ENCODE results near the gene HOMER1. TPM values are rescaled to one million over a fixed set of nuclear protein-coding genes. Genes with fewer than 3 reads are reported as not detected.
A peak's percentile ranks its signal among the peaks of the same experiment; 100 is the strongest.

HOMER1 gene, protein sequence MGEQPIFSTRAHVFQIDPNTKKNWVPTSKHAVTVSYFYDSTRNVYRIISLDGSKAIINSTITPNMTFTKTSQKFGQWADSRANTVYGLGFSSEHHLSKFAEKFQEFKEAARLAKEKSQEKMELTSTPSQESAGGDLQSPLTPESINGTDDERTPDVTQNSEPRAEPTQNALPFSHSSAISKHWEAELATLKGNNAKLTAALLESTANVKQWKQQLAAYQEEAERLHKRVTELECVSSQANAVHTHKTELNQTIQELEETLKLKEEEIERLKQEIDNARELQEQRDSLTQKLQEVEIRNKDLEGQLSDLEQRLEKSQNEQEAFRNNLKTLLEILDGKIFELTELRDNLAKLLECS
- polyA plus RNA-seq, result 1.8 TPM

DNA sequence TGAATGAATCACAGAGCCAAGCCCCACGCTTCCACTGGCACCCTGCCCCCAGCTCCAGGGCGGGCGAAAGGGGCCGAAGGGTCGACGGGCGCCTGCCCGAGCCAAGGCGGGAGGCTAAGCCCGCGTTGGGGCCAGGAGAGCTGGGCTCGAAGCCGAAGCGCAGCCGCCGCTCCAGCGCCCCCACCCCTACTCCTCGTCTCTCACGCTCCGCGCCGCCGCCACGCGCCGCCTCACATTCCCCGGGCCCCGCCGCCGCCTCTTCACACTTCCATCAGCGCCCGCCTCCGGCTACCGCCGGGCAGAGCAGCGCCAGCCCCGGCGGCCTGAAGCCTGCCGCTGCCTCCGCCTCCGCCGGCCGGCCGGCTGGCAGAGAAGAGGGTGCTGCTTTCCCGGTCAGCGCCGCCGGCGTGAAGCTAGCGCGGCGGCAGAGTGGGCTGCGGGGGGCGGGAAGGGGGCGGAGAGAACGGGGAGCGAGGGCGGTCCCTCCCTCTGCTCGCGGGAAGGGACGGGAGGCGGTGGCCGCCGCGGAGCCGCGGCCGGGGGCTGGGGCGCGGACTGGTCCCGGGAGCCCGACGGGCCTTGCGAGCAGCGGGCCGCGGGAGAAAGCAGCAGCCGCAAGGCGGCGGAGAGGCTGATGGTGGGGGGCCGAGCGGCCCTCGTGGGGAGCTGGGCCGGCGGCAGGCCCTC lies at the start of gene HOMER1:
TSS of gene HOMER1 (minus strand) at position 431 of the 687 bp plus-strand sequence. CDS start 1,360 bp downstream, outside the sequence.
- Mint-ChIP-seq H3K4me3 (peak within 1 kb of the TSS; percentile 97 to 99 (median 98)), H3K4me1 (peaks cover 19 to 33% (median 27%) of the 10 kb centered on the region in 3 donors), H3K9me3 (peaks cover 0 to 2% (median 0%) of the 10 kb centered on the region in 3 donors), H3K27me3 (peaks cover 24% of the 10 kb centered on the region), H3K27ac (peak within 1 kb of the TSS; percentile 98 to 99 (median 99)), H3K36me3 (peaks cover 2% of the 10 kb centered on the region)

DNA sequence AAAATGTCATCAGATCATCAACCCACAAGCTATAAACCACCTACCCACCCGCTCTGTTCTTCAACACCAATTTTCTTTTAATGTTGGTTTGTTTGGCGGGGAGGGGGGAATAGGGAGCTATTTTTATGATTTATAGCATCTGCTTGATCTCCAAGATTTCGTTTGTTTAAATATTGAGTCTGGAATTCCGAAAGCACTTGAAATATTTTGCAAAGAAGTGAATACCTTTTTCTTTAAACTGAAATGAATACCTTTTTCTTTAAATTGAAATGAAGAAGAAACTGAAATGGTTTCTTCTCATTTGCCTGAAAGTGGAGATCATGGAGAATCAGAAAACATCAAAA lies 49.3 kb upstream of the HOMER1 start:
- Mint-ChIP-seq H3K4me1 (peaks cover 3 to 4% (median 4%) of the 10 kb centered on the region in 3 donors), H3K9me3 (no peaks in the 10 kb centered on the region), H3K27ac (no peak overlapping the region), H3K4me3 (no peak overlapping the region), H3K27me3 (peaks cover 5% of the 10 kb centered on the region), H3K36me3 (no peaks in the 10 kb centered on the region)

DNA sequence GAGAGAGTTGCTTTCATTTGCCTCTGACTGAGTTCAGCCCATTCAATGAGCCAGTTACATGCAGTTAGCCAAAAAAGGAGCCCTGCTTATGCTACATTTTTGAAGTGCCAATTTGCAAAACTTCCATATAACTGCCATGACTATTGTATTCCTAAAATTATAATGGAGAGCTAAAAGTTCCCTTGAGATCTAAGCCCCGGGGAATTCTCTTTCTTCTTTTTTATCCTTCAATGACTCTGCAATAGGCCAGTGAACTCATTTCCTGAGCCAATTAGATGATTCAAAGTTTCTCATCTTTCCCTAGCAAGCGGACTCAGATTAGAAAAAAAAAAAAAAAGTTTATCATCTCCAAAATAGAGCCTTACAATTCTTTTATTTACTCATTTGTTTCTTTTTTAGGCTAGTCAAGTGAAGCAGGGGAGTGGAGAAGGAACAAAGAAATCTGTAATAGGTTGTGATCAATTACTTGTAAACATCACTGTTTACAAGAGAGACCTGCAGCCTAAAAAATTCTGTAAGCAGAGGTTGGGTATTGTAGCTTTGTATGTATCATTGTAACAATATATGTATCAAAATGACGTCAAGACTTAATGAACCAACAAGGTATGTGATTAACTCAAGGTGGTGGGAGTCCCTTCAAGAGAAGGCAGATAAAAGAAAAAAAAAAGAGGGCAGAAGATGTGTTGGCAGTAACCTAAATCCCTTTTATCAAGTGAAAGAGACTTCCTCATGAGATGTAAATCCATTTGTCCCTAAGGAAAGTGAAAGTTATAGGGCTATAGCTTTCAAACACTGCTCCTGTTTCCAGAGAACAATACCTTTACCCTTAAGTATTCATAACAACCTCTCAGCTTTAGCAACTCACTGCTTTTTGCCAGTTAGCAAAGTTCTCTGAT lies 48.7 kb upstream of the HOMER1 start:
- Mint-ChIP-seq H3K9me3 (no peaks in the 10 kb centered on the region), H3K27ac (no peak overlapping the region), H3K4me3 (no peak overlapping the region), H3K27me3 (peaks cover 3% of the 10 kb centered on the region), H3K36me3 (no peaks in the 10 kb centered on the region), H3K4me1 (peaks cover 3 to 4% (median 4%) of the 10 kb centered on the region in 3 donors)

DNA sequence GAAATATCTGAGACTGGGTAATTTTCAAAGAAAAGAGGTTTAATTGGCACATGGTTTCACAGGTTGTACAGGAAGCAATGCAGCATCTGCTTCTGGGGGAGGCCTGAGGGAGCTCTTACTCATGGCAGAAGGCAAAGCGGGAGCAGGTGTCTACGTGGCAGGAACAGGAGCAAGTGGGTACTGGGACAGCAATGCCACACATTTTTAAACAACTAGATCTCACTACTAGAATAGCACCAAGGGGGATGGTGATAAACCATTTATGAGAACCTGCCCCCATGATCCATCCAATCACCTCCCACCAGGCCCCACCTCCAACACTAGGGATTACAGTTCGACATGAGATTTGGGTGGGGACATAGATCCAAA lies 47.6 kb upstream of the HOMER1 start:
- H3K9me3 Mint-ChIP-seq, result no peaks in the 10 kb centered on the region
- H3K4me3 Mint-ChIP-seq, result no peak overlapping the region
- H3K27ac Mint-ChIP-seq, result no peak overlapping the region
- peaks cover 3 to 6% (median 4%) of the 10 kb centered on the region in 3 donors for H3K4me1 Mint-ChIP-seq
- peaks cover 3% of the 10 kb centered on the region for H3K27me3 Mint-ChIP-seq
- no peaks in the 10 kb centered on the region for H3K36me3 Mint-ChIP-seq

DNA sequence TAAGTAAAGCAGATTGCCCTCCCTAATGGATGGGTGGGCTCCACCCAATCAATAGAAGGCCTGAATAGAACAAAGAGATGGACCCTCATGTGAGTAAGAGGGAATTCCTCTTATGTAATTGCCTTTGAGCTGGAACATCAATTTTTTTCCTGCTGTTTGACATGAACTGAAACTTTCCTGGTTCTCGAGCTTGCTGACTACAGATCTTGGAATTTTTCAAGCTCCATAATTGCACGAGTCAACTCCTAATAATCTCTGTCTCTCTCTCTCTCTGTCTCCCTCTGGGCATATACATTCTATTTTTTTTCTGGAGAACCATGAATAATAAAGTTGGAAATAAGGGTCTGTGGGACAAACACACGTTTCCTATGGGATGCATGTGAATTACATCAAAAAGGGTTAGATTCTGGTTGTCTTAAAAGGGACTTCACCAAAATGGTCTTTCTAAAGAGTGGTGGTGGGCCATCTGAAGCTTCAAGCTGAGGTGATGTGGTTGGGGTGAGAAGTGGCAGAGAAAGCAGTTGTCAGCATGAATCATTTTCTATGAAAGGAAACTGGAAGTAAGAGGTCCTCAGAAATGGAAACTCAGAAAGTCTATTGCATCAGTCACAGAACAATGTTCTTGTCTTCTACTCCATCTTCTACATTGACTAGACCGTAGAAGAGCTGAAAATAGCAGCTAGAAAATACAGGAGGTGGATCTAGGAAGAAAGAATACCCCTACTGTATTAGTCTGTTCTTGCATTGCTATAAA lies 47.0 kb upstream of the HOMER1 start:
- Mint-ChIP-seq H3K4me3 (no peak overlapping the region), H3K4me1 (peaks cover 3 to 9% (median 4%) of the 10 kb centered on the region in 3 donors), H3K27me3 (peaks cover 3% of the 10 kb centered on the region), H3K9me3 (no peaks in the 10 kb centered on the region), H3K27ac (no peak overlapping the region), H3K36me3 (no peaks in the 10 kb centered on the region)

DNA sequence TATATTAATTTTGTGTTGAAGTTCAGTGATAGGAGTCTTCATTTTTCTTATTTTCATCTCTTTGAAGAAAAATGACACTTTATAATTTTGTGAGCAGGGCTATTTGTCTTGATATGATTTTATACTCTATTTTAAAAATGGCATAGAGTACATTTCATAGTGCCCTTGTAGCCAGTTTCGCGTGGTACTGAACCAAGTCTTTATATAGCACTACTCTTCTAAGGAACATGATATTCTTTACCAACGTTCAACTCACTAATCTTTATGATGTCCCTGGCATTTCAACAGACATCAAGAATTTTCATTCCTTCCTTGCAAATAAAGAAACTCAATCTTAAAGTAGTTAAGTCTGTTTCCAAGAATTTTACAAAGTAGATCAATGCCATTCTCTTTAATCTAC lies 41.5 kb upstream of the HOMER1 start:
- Mint-ChIP-seq H3K9me3 (peaks cover 0 to 4% (median 0%) of the 10 kb centered on the region in 3 donors), H3K36me3 (no peaks in the 10 kb centered on the region), H3K27ac (no peak overlapping the region), H3K4me3 (no peak overlapping the region), H3K27me3 (peaks cover 3% of the 10 kb centered on the region), H3K4me1 (peaks cover 0 to 5% (median 0%) of the 10 kb centered on the region in 3 donors)

DNA sequence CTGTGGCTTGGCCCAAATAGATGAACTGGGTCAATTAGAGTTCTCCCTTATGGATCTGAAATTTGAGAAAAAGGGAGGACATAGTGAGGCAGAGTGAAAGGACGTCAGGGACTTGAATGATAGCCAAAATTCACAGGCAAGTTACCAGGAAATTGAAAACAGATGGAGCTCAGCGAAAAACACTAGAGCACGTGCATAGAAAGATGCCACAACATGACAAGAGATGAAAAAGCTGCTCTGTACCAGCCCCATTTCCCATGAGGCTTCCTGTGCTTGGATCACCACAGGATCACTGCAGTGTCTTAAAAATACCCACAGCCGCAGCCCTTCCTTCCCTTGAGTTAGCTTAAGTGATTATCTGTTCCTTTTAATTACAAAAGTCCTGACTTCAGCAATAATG lies 39.0 kb upstream of the HOMER1 start:
- no peak overlapping the region for H3K27ac Mint-ChIP-seq
- H3K4me1 Mint-ChIP-seq, result peaks cover 0 to 5% (median 2%) of the 10 kb centered on the region in 3 donors
- no peaks in the 10 kb centered on the region for H3K36me3 Mint-ChIP-seq
- peaks cover 0 to 4% (median 2%) of the 10 kb centered on the region in 3 donors for H3K9me3 Mint-ChIP-seq
- no peaks in the 10 kb centered on the region for H3K27me3 Mint-ChIP-seq
- no peak overlapping the region for H3K4me3 Mint-ChIP-seq

DNA sequence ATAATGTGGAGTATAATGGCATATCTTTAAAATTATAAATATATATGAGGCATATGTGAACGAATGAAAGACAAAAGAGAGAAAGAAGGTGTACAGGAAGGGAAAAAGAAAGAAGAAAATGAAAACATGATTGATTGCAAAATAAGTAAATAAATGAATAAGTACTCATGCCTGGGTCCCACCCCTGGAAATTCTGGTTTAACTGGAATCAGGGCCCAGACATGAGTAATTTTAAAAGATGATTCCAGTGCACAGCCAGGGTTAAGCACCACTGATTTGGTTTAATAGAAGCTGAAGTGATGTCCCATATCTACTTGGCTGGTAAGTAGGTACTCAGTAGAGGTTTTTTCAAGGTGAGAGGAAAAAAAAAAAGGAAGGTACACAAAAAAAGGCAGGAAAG lies 34.0 kb upstream of the HOMER1 start:
- Mint-ChIP-seq H3K36me3 (no peaks in the 10 kb centered on the region), H3K27me3 (peaks cover 2% of the 10 kb centered on the region), H3K27ac (no peak overlapping the region), H3K4me3 (no peak overlapping the region), H3K4me1 (peaks cover 0 to 2% (median 0%) of the 10 kb centered on the region in 3 donors), H3K9me3 (peaks cover 0 to 4% (median 2%) of the 10 kb centered on the region in 3 donors)

DNA sequence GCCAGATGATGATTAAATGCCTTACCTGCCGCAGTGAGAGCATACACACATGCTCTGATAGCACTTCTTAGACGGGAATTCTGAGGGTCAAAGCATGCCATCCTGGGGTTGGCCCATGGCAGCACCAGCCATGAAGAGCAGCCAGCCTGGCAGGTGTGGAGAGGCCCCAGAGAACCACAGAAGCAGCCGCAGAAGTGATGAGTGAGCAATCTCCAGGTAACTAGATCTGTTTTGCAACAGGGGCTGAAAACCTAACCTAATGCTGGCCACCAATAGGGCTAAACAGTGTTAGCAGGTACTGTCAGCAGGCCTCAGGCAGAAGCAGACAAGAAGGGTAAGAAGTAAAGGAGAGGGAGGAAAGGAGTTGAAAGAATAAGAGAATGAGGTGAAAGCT lies 33.5 kb upstream of the HOMER1 start:
- H3K27ac Mint-ChIP-seq, result no peak overlapping the region
- H3K27me3 Mint-ChIP-seq, result peaks cover 2% of the 10 kb centered on the region
- H3K4me1 Mint-ChIP-seq, result peaks cover 0 to 2% (median 0%) of the 10 kb centered on the region in 3 donors
- no peak overlapping the region for H3K4me3 Mint-ChIP-seq
- H3K9me3 Mint-ChIP-seq, result peaks cover 0 to 4% (median 2%) of the 10 kb centered on the region in 3 donors
- no peaks in the 10 kb centered on the region for H3K36me3 Mint-ChIP-seq

DNA sequence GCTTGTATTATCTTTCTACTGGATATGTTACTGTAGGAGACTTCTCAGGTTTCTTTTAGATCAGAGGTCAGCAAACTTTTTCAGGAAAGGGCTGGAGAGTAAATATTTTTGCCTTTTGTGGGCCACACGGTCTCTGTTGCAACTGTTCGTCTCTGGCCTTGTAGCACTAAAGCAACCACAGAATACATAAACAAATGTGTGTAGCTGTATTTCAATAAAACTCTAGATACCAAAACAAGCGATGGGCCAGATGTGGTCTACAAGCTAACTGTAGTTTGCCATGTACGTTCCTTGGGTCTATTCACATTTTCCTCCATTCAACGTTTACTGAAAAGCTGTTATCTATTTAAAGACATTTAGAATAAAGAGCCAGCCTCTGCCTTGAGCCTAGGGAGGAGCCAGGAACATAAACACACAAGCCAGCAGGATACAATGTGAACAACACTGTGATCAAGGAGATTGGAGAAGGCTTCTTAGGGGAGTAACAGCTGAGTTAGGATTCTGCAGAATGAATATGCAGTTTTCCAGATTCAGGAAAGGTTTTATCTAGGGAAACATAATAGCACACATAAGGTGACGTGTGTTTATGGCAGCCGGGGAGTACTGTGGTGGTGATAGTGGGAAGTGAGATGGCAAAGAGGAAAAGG lies 33.0 kb upstream of the HOMER1 start:
- Mint-ChIP-seq H3K27me3 (peaks cover 2% of the 10 kb centered on the region), H3K4me1 (peaks cover 0 to 2% (median 0%) of the 10 kb centered on the region in 3 donors), H3K36me3 (no peaks in the 10 kb centered on the region), H3K9me3 (peaks cover 0 to 3% (median 2%) of the 10 kb centered on the region in 3 donors), H3K4me3 (no peak overlapping the region), H3K27ac (no peak overlapping the region)

DNA sequence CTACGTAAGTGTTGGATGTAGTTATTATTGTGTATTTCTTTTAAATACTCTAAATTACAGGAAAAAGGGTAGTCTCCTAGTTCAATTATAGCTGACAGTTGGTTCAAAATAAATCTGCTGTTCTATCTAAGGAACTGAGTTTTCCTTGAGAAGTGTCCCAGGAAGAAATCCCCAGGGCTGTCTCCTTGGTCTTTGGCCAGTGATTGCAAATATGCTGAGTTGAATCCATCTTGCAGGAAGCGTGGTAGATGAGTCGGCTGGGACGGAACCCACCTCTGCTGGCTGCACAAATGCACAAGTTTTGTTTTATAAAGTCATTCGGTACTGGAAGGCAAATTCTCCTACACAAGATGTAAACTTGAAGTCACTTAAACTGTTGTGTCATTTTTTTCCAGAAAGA lies 30.2 kb upstream of the HOMER1 start:
- Mint-ChIP-seq H3K27me3 (peaks cover 2% of the 10 kb centered on the region), H3K27ac (no peak overlapping the region), H3K4me3 (no peak overlapping the region), H3K9me3 (peaks cover 0 to 2% (median 0%) of the 10 kb centered on the region in 3 donors), H3K36me3 (no peaks in the 10 kb centered on the region), H3K4me1 (peaks cover 0 to 2% (median 0%) of the 10 kb centered on the region in 3 donors)

DNA sequence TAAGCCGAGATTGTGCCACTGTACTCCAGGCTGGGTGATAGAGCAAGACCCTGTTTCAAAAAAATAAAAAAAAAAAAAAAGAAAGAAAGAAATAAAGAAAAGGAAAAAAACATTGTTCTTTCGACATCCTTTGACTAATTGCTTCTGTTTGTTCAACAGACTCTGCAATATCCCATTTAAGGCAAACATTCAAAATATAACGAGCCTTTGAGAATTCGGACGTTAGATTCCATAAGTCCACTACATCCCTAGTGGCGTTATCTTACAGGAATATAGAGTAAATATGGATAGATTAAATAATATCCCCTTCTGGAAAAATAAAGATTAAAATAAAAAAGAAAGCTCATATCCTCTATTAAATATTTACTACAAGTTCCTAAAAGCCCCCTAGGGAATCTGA lies 27.0 kb upstream of the HOMER1 start:
- Mint-ChIP-seq H3K36me3 (no peaks in the 10 kb centered on the region), H3K27me3 (peaks cover 2% of the 10 kb centered on the region), H3K4me3 (no peak overlapping the region), H3K9me3 (no peaks in the 10 kb centered on the region), H3K4me1 (no peaks in the 10 kb centered on the region), H3K27ac (no peak overlapping the region)

DNA sequence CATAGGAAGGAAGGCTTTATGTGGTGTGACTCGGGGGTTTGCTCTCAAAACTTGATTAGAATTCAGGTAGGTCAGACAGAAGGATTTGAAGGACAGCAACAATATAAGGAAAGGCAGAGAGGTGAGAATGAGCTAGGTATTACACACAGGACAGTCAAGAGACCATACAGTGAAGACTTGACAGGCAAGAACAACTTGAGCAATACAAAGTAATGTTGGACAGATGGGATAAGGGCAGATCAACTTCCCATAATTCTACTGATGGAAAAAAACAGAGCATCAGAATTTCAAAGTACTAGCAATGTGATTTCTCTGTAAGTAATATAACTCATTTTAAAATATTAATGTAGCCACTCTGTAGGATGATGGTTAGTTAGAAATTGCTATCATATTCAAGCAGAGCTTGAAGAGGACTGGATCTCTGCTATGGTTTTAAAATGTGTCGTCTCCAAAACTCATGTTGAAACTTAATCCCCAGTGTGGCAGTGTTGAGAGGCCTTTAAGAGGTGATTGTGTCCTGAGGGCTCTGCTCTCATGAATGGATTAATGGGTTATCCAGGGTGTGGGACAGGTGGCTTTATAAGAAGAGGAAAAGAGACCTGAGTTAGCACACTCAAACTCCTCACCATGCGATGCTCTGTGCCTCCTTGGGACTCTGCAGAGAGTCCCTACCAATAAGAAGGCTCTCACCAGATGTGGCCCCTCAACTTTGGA lies 22.4 kb upstream of the HOMER1 start:
- Mint-ChIP-seq H3K4me3 (no peak overlapping the region), H3K9me3 (no peaks in the 10 kb centered on the region), H3K27me3 (no peaks in the 10 kb centered on the region), H3K36me3 (no peaks in the 10 kb centered on the region), H3K4me1 (no peaks in the 10 kb centered on the region), H3K27ac (no peak overlapping the region)

All from IgD-negative memory B cell (primary cell).